H4 (cell line): ENCODE results near the gene ZNF594. TPM values are rescaled to one million over a fixed set of nuclear protein-coding genes. Genes with fewer than 3 reads are reported as not detected.
"Not testable (repeated sequence)": the region's sequence is repeated elsewhere in the genome, so short reads cannot be mapped to it uniquely, and the experiment has no call there.

ENCODE experiments used
- DNase-seq: peaks from one replicate; pipeline ENCODE4 v3.0.0-alpha.2; 2015; ENCODE audit warnings: low spot score
- total RNA-seq: library from RNA; depleted of rRNA; stranded (reverse); fragments of >200 nt; shearing (Covaris generic); gene quantifications from 2 replicates; pipeline ENCODE4 v1.2.3, GENCODE V29; 2014

ZNF594 gene
- total RNA-seq, 1 experiment from 2014 or later = 4.6 TPM

- DNase-seq = no peak
Observed at GRCh38 chr17:5201011-5201410, 9.3 kb upstream of the ZNF594 start.

DNA sequence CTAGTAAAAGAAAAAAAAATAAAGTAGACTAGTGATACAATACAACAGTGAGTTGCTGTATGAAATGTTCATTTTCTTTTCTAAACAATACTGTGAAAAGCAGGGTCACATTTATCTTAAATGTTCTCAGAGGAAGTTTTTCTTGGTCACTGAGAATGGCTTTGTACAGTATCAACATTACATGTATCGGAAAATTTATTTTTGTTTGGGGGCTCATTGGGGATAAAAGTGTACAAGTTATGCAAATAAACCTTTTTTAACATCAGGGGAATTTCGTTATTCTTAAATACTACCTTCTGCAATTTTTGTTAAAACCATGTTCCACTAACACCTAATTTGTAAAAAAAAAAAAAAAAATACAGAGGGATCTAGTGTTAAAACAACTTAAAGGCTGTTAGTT lies 8.7 kb upstream of the ZNF594 start:
- DNase-seq = no peak

GRCh38 chr17:5198472-5198871 lies 6.8 kb upstream of the ZNF594 start:
- DNase-seq = no peak

DNA sequence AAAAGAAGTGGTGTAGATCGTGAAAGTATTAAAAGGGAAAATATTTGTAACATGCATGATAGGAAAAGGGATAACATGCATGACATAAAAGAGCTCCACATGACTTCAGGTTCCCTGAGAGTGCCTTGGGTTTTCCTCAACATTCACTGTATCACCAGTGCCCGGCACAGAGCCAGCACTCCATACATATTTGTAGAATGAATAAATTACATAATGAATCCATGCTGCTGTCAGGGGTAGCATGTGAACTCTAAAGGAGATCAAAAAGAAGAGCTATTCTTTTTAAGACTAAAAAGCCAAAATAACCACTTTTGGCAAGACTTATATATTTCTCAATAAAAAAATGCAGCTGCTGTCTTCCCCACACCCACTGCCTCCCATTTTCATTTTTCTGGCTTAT lies 2.7 kb upstream of the ZNF594 start:
- DNase-seq = no peak

GRCh38 chr17:5184288-5184687 lies 7.4 kb downstream of the ZNF594 start:
- DNase-seq = no peak

GRCh38 chr17:5183410-5183793 lies 8.3 kb downstream of the ZNF594 start:
- DNase-seq = no peak

GRCh38 chr17:5182597-5183409 lies 8.9 kb downstream of the ZNF594 start:
- DNase-seq = no peak

- DNase-seq = no peak
Observed at GRCh38 chr17:5181509-5182305, 10.0 kb downstream of the ZNF594 start.

- no peak for DNase-seq
Observed at GRCh38 chr17:5179003-5179402, 12.7 kb downstream of the ZNF594 start.

- DNase-seq = not testable (repeated sequence)
Observed at GRCh38 chr17:5175027-5175426, 16.6 kb downstream of the ZNF594 start.

DNA sequence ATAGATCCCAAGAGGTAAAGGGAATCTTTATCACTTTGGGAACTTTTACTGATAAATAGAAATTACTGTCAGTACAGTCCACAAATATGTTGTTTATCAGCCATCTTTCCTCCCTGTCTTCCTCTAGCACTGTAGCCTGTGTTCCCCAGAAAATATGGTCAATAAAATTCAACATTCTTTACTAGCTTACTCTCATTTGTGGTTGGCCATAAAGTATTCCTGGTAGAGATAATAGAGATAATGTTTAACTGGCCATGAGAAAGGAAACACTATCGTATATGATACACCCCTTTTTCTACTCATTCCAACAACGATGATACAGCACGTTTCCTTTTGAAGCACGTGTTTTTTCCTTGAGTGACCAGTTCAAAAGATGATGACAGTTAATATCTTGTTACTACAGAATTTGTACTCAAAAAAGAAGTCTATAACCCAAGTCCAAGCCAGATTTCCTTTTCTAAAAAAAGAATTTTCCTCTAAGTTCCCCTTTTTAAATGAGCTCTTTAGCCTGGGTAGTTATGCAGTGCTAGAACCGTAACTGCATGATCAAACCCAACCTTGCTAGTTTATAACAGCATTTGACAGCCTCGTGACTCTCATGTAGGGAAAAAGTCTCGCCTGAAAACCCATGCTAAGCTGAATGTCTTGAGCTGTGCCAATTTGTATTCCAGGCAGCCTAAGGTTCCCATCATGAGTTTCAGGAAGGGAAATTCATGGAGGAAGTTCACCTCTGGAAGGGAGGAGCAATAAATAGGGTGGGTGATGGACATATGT lies 25.7 kb downstream of the ZNF594 start:
- peak; percentile 16 for DNase-seq

GRCh38 chr17:5164436-5164835 lies 27.2 kb downstream of the ZNF594 start:
- DNase-seq = no peak

DNA sequence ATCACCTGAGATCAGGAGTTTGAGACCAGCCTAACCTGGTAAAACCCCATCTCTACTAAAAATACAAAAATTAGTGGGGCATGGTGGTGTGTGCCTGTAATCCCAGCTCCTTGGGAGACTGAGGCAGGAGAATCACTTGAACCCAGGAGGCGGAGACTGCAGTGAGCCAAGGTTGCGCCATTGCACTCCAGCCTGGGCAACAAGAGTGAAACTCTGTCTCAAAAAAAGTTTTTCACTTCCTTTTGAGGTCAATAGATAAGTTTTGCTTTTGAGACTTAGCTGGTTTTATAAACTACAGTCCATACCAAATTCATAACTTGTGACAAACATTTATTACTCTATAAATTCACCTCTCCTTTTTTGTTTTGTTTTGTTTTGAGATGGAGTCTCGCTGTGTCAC lies 29.9 kb downstream of the ZNF594 start:
- not testable (repeated sequence) for DNase-seq

GRCh38 chr17:5160702-5161101 lies 31.0 kb downstream of the ZNF594 start:
- DNase-seq = not testable (repeated sequence)

- not testable (repeated sequence) for DNase-seq
Observed at GRCh38 chr17:5146122-5146521, 45.5 kb downstream of the ZNF594 start.

GRCh38 chr17:5142877-5143276 lies 48.8 kb downstream of the ZNF594 start:
- not testable (repeated sequence) for DNase-seq

DNA sequence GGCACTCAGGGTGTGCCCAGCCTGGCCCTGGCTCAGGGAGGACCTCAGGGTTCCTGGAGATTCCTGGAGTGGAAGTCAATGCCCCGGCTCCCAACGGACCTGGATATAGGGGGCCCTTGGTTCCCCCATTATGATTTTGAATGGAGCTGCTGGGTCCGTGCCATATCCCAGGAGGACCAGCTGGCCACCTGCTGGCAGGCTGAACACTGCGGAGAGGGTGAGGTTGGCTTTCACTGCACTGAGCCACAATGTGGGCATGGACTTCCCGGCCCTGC lies 52.3 kb downstream of the ZNF594 start:
- DNase-seq = no peak

DNA sequence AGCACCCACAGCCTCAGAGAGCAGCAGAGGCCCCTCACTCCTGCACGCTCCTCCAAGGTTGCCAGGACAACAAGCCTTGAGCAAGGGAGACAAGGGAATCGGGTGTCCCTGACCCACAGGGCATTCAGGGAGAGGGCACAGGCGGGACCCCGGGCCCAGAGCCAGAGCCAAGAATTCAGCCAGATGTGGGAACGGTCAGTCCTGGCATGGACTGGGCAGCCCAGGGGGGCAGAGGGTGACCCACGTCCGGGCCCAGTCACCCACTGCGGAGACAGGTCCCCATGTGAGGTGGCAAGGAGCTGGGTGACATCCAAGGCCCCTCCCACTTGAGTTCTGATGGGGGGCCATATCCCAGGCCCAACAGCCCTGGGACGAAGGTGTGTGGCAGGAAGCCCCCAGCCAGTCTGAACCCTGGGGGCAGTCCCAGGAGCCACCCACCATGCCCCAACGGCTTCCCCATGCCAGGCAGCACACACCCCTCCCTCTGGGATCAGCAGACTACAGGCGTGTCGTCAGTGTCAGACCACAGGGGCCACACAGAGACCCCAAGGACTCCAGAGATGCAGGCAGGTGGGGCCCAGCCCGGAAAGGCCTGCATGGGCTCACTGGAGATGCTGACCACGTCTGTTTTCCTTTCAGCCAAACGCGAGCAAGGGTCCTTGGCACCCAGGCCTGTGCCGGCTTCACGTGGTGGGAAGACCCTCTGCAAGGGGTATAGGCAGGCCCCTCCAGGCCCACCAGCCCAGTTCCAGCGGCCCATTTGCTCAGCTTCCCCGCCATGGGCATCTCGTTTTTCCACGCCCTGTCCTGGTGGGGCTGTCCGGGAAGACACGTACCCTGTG lies 52.8 kb downstream of the ZNF594 start:
- no peak for DNase-seq

DNA sequence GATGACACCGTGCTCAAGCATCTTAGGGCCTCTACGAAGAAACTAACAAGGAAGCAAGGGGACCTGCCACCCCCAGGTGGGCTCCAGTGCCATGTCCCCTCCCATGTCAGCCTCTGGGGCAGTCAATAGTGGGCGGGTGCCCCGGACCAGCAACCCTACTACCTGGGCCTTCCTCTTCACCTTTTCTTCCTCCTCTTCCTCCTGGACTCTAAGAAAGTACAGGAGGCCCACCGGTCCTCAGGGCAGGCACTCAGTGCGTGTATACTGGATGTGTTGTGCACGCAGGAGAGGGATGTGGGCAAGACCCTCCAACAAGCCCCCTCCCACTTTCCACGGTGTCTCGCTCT lies 53.5 kb downstream of the ZNF594 start:
- not testable (repeated sequence) for DNase-seq

- not testable (repeated sequence) for DNase-seq
Observed at GRCh38 chr17:5137511-5138197, 54.0 kb downstream of the ZNF594 start.
